Testis (tissue), 2 donors: ENCODE data around the gene SVOPL.

Source experiments
- POLR2A ChIP-seq: fragments of 450-650 bp; IDR thresholded peaks from one replicate; pipeline ENCODE4 v1.6.1; 2017; ENCODE audit warnings: antibody characterized with exemption, mild to moderate bottlenecking, moderate library complexity
- TF ChIP-seq, protein P1 (sequence below), 3 experiments: fragments of 450-650 bp in 2 of 3; fragments of 200-600 bp in 1 of 3; sonication (generic) in 1 of 3; IDR thresholded peaks; one replicate each; pipeline ENCODE4 v1.5.1; 2016 to 2019; ENCODE audit warnings: antibody characterized with exemption in 3 of 3, mild to moderate bottlenecking in 2 of 3, moderate library complexity in 1 of 3

DNA sequence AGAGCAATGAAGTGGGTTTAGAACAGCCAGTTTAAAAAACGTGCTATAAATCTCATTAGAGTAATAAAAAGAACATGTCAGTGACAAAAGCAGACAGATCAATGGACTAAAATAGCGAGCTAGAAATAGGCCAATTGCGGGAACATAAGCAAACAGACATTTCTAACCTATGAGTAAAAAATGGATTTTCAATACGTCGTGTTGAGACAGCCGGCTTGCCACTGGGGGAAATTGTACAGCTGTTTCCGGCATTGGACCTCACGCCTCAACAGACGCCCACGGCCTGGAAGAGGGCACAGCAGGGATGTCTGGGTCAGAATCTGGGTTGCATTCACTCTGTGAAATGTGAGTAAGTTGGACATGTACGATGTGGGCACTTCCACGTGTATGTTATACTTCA, 92.9 kb downstream of the SVOPL start:
- TF ChIP-seq, protein P1, sequence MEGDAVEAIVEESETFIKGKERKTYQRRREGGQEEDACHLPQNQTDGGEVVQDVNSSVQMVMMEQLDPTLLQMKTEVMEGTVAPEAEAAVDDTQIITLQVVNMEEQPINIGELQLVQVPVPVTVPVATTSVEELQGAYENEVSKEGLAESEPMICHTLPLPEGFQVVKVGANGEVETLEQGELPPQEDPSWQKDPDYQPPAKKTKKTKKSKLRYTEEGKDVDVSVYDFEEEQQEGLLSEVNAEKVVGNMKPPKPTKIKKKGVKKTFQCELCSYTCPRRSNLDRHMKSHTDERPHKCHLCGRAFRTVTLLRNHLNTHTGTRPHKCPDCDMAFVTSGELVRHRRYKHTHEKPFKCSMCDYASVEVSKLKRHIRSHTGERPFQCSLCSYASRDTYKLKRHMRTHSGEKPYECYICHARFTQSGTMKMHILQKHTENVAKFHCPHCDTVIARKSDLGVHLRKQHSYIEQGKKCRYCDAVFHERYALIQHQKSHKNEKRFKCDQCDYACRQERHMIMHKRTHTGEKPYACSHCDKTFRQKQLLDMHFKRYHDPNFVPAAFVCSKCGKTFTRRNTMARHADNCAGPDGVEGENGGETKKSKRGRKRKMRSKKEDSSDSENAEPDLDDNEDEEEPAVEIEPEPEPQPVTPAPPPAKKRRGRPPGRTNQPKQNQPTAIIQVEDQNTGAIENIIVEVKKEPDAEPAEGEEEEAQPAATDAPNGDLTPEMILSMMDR (IDR thresholded peaks at IDR 0.05): no peak
- TF ChIP-seq POLR2A: no peak
